Measurements from ENCODE around the gene CNPY3.

Gene CNPY3

DNA sequence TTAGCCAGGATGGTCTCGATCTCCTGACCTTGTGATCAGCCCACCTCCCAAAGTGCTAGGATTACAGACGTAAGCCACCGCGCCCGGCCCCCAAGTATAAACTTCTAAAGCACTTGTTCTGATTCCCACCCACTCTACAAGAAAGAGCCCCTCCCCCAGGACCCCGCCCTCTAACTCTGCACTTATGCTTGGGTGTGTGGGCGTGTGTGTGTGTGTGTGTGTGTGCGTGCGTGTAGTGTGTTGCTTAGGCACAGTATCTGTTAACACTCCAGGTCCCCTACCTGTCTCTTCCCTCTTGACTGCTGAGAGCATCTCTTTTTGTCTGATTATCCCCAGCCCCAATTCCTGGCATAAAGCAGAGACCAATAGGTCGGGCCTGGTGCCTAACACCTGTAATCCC is 19.4 kb upstream of the CNPY3 start:
- TF ChIP-seq, protein P1, sequence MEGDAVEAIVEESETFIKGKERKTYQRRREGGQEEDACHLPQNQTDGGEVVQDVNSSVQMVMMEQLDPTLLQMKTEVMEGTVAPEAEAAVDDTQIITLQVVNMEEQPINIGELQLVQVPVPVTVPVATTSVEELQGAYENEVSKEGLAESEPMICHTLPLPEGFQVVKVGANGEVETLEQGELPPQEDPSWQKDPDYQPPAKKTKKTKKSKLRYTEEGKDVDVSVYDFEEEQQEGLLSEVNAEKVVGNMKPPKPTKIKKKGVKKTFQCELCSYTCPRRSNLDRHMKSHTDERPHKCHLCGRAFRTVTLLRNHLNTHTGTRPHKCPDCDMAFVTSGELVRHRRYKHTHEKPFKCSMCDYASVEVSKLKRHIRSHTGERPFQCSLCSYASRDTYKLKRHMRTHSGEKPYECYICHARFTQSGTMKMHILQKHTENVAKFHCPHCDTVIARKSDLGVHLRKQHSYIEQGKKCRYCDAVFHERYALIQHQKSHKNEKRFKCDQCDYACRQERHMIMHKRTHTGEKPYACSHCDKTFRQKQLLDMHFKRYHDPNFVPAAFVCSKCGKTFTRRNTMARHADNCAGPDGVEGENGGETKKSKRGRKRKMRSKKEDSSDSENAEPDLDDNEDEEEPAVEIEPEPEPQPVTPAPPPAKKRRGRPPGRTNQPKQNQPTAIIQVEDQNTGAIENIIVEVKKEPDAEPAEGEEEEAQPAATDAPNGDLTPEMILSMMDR (conservative IDR thresholded peaks at IDR 0.05; ENCODE audit: control insufficient read depth, insufficient read depth, low read depth, low read length) = no peak
- no peak overlapping the region for H3K4me3 ChIP-seq (ENCODE audit: control insufficient read depth, low read depth, low read length)
- no peak for DNase-seq (ENCODE audit: low read depth)

DNA sequence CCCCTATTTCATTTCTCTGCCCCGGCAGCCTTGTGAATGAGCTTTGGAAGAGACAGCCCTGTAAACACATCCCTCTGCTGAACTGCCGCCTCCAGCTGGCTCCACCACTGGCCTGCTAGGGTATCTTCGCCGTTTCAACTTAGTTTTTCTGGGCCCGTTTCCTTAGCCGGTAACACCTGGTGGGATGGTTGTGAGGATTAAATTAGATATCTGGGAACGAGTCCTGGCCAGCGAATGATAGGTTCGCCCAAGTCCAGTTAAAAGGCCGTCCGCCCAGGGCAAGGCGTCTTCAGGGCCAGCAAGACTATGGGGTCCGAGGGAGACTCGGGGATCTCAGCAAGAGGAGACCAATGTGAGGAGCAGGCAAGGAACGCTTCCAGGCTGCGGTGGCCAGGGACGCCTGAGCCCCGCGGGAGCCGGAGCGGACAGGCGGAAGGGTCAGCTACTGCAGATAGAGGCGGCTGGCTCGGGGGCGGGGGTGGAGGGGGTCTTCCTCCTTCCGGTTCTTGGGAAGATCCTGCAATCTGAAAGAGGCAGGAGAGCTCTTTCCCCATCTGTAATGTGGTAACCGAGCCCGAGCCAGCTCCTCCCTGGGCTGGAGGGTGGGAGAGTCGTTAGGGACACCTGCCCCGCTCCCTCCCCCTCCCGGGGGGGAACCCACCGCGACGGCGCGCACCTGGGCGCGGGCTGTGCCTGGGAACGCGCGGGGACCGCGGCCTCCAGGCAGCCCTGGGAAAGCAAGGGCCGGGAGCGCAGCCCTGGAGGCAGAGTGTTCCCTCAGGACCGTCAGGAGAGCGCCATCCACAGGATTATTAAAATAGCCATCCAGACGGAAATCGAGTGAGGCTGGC is 17.9 kb upstream of the CNPY3 start:
- H3K4me3 ChIP-seq (ENCODE audit: control insufficient read depth, low read depth, low read length) = no peak overlapping the region
- TF ChIP-seq, protein P1 (conservative IDR thresholded peaks at IDR 0.05; ENCODE audit: control insufficient read depth, insufficient read depth, low read depth, low read length) = no peak
- no peak for DNase-seq (ENCODE audit: low read depth)

DNA sequence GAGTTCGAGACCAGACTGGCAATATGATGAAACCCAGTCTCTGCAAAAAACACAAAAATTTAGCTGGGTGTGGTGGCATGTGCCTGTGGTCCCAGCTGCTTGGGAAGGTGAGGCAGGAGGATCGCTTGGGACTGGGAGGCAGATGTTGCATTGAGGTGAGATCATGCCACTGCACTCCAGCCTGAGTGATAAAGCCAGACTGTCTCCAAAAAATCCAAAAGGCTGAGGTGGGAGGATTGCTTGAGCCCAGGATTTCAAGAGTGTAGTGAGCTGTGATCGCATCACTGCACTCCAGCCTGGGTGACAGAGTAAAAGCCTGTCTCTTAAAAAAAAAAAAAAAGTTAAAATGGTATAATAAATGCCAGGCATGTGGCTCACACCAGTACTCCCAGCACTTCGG is 14.7 kb upstream of the CNPY3 start:
- TF ChIP-seq, protein P1 (conservative IDR thresholded peaks at IDR 0.05; ENCODE audit: control insufficient read depth, insufficient read depth, low read depth, low read length) = no peak
- no peak overlapping the region for H3K4me3 ChIP-seq (ENCODE audit: control insufficient read depth, low read depth, low read length)
- DNase-seq (ENCODE audit: low read depth) = no peak

DNA sequence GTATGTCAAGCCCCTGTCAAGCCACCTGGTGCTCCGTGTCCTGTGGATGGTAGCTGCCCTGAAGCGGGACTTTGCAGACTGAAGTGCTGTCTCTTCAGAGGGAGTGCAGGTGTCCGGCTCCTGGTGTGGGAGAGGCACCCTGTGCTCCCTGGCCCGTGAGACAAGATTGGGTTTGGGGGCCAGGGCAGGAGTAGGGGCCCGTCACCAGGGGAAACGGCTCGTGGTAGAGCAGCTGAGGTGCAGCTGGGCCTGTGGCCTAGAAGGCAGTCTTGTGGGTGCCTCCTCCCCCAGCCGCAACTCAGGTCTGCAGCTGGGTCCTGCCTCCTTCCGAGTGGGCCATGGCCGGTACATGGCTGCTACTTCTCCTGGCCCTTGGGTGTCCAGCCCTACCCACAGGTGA is 13.5 kb upstream of the CNPY3 start, which contains the start of gene PTCRA:
PTCRA (plus strand) TSS at position 322 of the 400 bp plus-strand sequence; CDS start at position 339, 17 bp downstream.
- TF ChIP-seq, protein P1 (conservative IDR thresholded peaks at IDR 0.05; ENCODE audit: control insufficient read depth, insufficient read depth, low read depth, low read length) = no peak
- DNase-seq (ENCODE audit: low read depth) = no peak

DNA sequence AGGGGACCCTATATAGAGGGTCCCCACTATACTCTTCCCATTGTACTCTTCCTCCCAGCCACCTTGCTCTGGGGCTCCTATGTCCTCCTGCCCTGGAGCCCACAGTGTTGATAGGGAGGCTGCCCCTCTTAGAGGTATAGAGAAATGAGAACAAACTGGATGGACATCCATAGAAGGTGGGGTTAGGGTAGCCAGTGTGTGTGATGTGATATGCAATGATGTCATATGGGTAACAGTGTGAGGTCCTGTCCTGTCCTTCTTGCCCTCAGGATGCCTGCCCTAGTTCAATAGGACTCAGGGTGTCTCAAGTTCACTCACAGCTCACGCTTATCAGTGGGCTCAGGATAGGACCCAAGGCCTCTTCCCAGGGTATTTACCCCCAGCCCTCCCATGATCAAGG is 13.0 kb upstream of the CNPY3 start:
- H3K4me3 ChIP-seq (ENCODE audit: control insufficient read depth, low read depth, low read length) = no peak overlapping the region
- TF ChIP-seq, protein P1 (conservative IDR thresholded peaks at IDR 0.05; ENCODE audit: control insufficient read depth, insufficient read depth, low read depth, low read length) = no peak
- no peak for DNase-seq (ENCODE audit: low read depth)

More for the DNA sequence above, 13.5 kb upstream of the CNPY3 start, which contains the start of gene PTCRA:
- H3K4me3 ChIP-seq (ENCODE audit: control insufficient read depth, low read depth, low read length) = no peak within 1 kb of the TSS

DNA sequence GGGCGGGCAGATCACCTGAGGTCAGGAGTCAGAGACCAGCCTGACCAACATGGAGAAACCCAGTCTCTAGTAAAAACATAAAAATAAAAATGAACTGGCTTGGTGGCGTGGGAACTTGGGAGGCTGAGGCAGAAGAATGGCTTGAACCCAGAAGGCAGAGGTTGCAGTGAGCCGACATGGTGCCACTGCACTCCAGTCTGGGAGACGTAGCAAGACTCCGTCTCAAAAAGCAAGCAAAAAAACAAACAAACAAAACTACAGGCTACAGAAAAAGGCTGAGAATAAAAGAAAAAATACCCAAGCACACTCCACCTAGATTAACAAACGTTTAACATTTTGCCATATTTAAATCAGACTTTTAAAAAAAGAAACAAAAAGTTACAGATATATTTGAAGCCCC is 7.5 kb upstream of the CNPY3 start:
- TF ChIP-seq, protein P1 (conservative IDR thresholded peaks at IDR 0.05; ENCODE audit: control insufficient read depth, insufficient read depth, low read depth, low read length) = no peak
- DNase-seq (ENCODE audit: low read depth) = no peak
- no peak overlapping the region for H3K4me3 ChIP-seq (ENCODE audit: control insufficient read depth, low read depth, low read length)

Measured in fibroblast of mammary gland (primary cell).